OCI-LY3 (cell line): Measurements from ENCODE around the gene TRPV2.

Source experiments
- EZH2phosphoT487 ChIP-seq: fragments of 200-600 bp; shearing (Covaris generic); IDR thresholded peaks from 2 replicates; pipeline ENCODE4 v1.6.1; 2018; ENCODE audit warnings: antibody characterized with exemption, mixed run types, low read depth
- TF ChIP-seq, protein P1 (sequence below): fragments of 200-600, 300-600 bp; sonication (generic); IDR thresholded peaks from 2 replicates; pipeline ENCODE4 v1.5.1; 2014; ENCODE audit warnings: antibody characterized with exemption, low read length, low read depth

DNA sequence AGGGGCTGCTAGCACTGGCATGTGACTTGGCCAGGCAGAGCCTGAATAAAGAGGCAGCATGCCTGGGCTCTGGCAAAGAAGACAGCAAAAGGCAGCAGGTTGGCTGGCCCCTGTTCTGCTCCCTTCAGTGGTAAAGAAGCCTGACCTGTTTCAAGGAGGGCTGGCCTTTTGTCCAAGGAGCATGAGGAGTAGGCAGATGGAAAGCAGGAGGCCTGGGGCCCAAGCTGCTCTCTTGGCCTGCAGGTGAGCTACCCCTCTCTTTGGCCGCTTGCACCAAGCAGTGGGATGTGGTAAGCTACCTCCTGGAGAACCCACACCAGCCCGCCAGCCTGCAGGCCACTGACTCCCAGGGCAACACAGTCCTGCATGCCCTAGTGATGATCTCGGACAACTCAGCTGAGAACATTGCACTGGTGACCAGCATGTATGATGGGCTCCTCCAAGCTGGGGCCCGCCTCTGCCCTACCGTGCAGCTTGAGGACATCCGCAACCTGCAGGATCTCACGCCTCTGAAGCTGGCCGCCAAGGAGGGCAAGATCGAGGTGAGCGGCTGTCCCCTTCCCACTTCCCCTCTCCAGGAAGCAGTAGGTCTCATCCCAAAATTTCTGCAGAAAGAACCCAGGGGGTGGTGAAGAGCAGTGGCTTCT, 8.0 kb downstream of the TRPV2 start:
- TF ChIP-seq, protein P1, sequence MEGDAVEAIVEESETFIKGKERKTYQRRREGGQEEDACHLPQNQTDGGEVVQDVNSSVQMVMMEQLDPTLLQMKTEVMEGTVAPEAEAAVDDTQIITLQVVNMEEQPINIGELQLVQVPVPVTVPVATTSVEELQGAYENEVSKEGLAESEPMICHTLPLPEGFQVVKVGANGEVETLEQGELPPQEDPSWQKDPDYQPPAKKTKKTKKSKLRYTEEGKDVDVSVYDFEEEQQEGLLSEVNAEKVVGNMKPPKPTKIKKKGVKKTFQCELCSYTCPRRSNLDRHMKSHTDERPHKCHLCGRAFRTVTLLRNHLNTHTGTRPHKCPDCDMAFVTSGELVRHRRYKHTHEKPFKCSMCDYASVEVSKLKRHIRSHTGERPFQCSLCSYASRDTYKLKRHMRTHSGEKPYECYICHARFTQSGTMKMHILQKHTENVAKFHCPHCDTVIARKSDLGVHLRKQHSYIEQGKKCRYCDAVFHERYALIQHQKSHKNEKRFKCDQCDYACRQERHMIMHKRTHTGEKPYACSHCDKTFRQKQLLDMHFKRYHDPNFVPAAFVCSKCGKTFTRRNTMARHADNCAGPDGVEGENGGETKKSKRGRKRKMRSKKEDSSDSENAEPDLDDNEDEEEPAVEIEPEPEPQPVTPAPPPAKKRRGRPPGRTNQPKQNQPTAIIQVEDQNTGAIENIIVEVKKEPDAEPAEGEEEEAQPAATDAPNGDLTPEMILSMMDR = no peak
- TF ChIP-seq EZH2phosphoT487 = no peak
